Measurements from ENCODE around the gene CCSER2.
A peak's percentile ranks its signal among the peaks of the same experiment; 100 is the strongest.

Gene CCSER2

DNA sequence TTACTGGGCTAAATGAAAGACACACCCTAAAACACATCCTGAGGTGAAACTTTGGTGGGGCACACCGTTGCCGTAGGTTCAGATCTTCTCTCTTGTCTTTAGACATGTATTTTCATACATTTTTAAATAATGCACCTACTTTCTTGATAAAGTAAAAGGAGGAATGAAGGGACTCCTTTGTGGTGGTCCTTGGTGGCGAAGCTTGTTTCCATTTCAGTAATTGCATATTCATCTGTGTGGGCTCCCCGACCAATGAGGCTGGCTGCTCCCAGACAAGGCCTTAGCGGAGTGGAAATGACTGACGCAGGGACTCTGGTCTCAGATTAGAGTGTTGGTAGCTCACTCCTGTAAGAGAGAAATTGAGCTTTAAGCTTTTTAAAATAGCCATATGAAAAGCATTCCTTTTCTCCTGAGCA, 815 bp downstream of the CCSER2 start:
- TF ChIP-seq ZNF274 (IDR thresholded peaks at IDR 0.05; ENCODE audit: low read depth, low read length) = no peak
- peak overlapping the region; percentile 75 for H3K4me3 ChIP-seq (ENCODE audit: low read length)

DNA sequence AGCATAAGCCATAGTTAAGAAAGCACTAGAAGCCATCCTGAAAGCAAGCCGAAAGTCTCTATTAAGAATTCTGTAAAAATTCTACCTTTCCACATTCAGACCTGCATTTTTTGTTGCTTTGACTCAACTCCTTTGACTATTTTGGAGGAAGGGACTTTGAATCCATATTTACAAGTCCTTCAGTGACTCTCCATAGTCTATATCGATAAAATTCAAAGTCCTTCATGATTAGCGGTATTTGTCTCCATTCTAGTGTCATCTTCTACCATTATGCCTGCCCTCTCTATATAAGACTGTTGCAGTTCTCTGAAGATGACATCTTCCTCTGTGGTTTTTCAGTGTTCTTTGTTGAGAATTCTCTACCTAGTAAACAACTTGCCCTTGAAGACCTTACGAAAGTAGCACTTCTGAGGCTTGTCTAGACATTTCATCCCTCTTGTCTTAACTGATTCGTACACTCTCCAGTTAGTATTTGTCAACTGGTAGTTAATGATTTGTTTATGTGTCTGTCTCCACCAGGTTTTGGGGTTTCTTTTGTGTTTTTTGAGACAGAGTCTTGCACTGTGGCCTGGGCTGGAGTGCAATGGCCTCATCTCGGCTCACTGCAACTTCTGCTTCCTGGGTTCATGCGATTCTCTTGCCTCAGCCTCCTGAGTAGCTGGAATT, 1.7 kb downstream of the CCSER2 start:
- peak overlapping the region; percentile 75 for H3K4me3 ChIP-seq (ENCODE audit: low read length)

DNA sequence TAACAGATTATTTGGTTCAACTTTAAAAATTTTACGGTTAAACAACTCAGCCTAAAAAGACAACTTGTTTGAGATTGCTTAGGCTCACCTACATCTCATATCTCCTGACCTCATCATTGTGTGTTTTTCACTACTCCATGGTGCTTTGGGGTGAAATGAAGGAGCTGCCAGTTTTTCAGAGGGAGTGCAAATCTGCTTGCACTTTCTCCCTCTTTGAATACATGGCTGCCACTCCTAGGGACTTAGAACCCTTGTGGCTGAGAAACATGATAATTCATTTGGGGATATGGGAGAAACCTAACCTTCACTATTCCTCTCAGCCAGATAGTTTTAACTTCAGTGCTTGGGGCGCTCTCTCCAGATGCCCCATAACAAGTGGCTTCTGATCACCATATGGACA, 2.7 kb downstream of the CCSER2 start:
- TF ChIP-seq ZNF274 (IDR thresholded peaks at IDR 0.05; ENCODE audit: low read depth, low read length) = no peak
- H3K4me3 ChIP-seq (ENCODE audit: low read length) = peak overlapping the region; percentile 21; the same call in 1 of the 2 replicates

More for the DNA sequence above, 1.7 kb downstream of the CCSER2 start:
- TF ChIP-seq ZNF274 (IDR thresholded peaks at IDR 0.05; ENCODE audit: low read depth, low read length) = no peak

DNA sequence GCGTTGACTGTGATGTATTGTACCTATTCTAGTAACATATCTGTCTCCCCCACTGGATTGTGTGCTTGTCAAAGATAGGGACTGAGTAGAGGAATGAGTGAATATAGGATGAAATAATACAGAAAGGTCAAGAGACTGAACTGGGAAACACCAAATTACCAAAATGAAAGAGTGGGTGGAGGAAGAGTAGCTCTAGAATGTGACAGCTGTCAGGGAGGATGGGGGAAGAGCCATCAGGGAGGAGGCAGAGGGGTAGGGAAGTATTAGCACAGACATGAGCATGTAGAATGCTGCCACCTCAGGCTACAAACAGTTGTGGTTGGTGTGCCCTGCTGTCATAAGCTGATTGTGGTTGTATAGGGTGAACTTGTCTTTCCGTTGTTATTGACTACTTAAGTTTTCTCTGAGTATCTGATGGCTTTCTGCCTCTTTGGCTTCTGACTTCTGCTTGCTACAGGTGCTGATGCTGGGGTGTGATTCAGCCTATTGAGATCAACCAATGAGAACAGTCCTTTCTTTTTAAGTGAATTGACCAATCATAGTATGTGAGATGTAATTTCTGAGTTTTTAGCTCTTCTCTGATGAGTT, 5.6 kb downstream of the CCSER2 start:
- H3K4me3 ChIP-seq (ENCODE audit: low read length) = no peak overlapping the region
- no peak for TF ChIP-seq ZNF274 (IDR thresholded peaks at IDR 0.05; ENCODE audit: low read depth, low read length)

DNA sequence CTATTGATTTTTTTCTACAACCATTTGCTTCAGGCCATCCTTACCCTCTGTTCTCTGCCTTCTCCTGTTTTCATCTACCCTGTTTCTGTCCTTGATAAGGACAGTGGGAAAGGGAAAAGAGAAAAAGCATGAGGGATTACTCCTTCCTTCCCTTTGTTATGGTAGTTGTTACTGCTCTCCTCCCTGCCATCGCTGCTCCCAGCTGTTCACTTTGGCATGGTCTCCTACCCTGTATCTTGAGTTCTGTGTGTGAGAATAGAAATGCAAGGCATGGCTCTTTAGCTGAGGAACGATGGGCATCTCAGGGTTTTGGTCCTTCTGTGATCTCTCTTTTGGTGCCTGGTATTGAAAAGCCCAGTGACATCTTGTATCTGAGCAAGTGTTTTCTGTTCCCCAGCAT, 6.4 kb downstream of the CCSER2 start:
- no peak for TF ChIP-seq ZNF274 (IDR thresholded peaks at IDR 0.05; ENCODE audit: low read depth, low read length)
- H3K4me3 ChIP-seq (ENCODE audit: low read length) = no peak overlapping the region

DNA sequence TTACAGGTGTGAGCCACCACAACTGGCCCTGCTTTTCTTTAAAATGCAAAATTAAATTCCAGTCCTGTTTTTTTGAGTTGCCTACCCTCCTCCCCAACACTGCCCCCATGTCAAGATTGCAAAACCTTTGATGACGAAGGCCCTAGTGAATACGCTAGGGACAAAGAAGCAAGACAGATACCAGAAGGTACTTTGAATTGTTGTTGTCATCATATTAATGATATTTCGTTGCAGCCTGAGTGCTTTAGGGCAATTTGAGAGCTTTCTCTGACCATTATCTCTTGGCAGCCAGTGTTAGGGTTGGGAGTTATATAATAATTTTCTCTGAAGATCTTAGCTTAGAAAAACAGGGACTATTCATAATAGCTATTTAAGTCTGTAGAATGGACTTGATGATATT, 7.1 kb downstream of the CCSER2 start:
- no peak overlapping the region for H3K4me3 ChIP-seq (ENCODE audit: low read length)
- TF ChIP-seq ZNF274 (IDR thresholded peaks at IDR 0.05; ENCODE audit: low read depth, low read length) = no peak

DNA sequence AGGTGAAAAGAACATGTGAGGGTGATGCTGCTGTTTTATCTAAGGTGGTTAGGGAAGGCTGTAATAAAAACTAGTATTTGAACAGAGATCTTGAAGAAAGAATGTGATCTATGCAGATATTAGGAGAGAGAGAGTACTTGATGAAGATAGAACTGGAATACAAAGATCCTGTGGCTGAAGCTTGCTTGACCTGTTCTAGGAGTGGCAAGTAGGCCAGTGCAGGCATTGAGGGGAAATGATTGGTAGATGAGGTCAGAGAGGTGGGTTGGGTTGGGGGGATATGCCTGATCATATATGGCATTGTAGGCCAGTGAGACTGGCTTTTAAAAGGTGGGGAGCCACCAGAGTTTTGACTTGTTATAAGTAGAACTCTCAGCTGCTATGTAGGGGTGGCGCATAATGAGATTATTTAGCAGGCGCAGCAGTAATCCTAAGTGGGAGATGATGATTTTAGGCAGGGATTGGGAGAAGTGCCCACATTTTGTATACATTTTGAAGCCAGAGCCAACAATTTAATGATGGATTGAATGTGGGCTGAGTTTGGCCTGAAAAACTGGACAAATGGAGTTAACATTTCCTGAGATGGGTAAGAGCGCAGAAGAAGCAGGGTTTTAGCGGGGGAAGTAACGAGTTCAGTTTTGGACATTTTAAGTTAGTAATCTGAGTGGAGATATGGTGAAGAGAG, 8.2 kb downstream of the CCSER2 start:
- no peak overlapping the region for H3K4me3 ChIP-seq (ENCODE audit: low read length)
- TF ChIP-seq ZNF274 (IDR thresholded peaks at IDR 0.05; ENCODE audit: low read depth, low read length) = no peak

DNA sequence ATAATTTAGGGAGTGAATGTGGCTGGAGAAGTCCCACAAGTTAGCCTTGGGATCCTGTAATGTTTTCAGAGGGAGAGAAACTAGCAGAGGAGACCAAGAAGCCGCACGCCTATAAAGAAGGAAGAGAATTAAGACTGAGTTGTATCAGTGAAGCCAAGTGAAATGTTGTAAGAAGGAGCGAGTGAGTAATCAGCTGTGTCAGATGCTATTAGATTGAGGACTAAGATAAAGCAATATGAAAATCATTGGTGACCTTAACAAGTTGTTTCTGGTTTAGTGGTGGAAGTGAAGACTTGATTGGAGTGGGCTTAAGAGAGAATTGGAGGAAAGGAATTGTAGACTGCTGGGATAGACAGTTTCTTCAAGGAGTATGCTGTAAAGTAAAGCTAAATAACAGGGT, 8.8 kb downstream of the CCSER2 start:
- TF ChIP-seq ZNF274 (IDR thresholded peaks at IDR 0.05; ENCODE audit: low read depth, low read length) = no peak

DNA sequence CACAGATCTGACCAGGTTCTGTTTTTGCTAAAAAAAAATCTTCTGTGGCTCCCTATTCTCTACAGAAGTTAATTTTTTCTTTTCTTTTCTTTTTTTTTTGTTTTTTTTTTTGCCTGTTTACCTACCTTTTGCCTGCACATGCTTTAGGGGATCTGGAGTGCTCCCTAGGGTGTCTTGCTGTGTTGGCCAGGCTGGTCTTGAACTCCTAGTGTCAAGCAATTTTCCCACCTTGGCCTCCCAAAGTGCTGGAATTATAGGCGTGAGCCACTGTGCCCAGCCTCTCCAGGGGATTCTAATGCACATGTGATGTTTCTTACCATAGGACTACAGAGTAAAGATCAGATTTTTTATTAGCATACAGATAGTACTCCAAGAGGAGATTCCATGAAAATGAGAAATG, 10.6 kb downstream of the CCSER2 start:
- TF ChIP-seq ZNF274 (IDR thresholded peaks at IDR 0.05; ENCODE audit: low read depth, low read length) = no peak
- no peak overlapping the region for H3K4me3 ChIP-seq (ENCODE audit: low read length)

More for the DNA sequence above, 8.8 kb downstream of the CCSER2 start:
- H3K4me3 ChIP-seq (ENCODE audit: low read length) = no peak overlapping the region

DNA sequence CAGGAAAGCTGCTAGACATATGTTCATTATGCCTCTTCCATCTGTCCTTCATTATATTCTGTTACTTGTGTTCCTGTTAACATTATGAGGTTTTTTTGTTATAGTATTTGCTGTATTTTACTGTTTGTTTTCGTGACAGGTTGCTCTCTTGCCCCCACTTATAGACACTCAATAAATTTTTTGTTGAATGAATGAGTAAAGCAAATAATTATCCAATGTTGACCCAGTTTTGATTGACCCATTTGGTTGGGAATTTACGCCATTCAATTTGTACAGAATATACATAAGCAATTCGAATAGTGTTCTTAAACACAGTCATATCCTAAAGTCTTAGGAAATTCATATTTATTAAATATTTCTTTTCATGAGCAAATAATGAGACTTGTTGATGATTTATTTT, 11.8 kb downstream of the CCSER2 start:
- TF ChIP-seq ZNF274 (IDR thresholded peaks at IDR 0.05; ENCODE audit: low read depth, low read length) = no peak
- no peak overlapping the region for H3K4me3 ChIP-seq (ENCODE audit: low read length)

DNA sequence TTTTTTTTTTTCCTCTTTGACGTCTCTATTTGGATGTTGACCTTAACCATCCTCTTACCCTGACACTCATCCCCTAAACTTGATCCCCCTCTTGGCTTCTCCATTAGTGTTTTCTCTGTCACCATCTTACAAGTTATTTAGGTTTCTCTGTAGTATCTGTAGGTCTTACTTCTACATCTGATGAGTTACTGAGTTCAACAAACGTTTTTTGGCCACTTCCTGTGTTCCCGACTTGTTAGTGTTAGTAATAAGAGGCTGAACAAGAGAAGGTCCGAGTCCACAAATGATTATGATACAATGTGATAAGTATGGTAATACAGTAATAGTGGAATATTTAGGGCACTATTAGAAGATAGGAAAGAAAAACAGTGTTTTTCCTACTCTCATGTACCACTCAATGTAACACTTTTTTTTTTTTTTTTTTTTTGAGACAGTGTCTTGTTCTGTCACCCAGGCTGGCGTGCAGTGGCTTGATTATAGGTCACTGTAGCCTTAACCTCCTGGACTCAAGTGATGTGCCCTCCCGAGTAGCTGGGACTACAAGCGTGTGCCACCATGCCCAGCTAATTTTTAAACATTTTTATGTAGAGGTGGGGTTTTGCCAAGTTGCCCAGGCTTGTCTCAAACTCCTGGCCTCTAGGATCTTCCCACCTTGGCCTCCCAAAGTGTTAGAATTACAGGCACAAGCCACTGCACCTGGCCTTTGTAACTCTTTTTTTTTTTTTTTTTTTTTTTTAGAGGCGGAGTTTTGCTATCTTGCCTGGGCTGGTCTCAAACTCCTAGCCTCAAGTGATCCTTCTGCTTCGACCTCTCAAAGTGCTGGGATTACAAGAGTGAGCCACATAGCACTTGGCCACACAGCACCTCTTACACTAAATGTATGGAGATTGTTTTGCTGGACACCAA, 12.5 kb downstream of the CCSER2 start:
- no peak overlapping the region for H3K4me3 ChIP-seq (ENCODE audit: low read length)
- TF ChIP-seq ZNF274 (IDR thresholded peaks at IDR 0.05; ENCODE audit: low read depth, low read length) = no peak

DNA sequence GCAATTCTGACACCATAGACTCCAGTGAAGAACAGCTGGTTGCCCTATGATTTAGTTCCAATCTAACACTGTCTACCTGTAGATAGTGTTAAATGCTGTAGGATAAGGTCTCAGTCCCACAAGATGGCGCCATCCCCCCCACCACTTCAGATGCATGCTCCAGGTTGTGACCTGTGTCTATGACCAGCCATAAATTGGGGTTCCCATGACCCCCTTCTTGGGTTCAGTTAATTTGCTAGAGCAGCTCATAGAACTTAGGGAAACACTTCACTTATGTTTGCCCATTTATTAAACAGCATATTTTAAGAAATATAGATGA, 13.1 kb downstream of the CCSER2 start:
- no peak for TF ChIP-seq ZNF274 (IDR thresholded peaks at IDR 0.05; ENCODE audit: low read depth, low read length)
- H3K4me3 ChIP-seq (ENCODE audit: low read length) = no peak overlapping the region

DNA sequence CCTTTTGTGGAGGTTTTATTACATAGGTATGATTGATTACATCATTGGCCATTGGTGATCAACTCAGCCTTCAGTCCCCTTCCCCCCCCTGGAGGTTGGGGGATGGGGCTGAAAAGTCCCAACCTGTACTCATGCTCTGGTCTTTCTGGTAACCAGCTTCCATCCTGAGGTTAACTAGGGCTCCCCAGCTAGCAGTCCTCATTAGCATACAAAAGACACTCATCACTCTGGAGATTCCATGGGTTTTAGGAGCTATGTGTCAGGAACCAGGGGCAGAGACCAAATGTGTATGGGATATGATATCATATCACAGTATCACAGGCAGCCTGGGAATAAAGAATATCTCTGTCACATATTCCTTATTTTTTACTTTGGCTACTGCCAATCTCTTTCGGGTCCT, 13.6 kb downstream of the CCSER2 start:
- no peak for TF ChIP-seq ZNF274 (IDR thresholded peaks at IDR 0.05; ENCODE audit: low read depth, low read length)
- H3K4me3 ChIP-seq (ENCODE audit: low read length) = no peak overlapping the region

DNA sequence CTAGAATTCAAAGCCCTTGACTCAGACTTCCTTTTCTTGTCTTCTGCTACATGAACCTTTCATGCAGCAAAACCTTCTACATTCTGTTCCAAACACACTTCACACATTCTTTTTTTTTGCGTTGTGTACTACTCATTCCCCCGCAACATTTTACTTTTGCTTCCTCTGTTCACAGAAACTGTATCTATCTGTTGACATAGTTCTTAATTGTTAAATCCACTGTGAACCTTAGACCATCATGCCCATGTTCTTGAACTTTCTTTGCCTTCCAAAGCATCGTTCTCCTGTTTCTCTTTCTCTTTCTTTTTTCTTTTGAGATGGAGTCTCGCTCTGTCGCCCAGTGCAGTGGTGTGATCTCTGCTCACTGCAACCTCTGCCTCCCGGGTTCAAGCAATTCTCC, 14.2 kb downstream of the CCSER2 start:
- no peak overlapping the region for H3K4me3 ChIP-seq (ENCODE audit: low read length)
- TF ChIP-seq ZNF274 (IDR thresholded peaks at IDR 0.05; ENCODE audit: low read depth, low read length) = no peak

All from GM08714 (cell line).